OCI-LY7 (cell line): Measurements from ENCODE around the gene H3-3A. TPM values are rescaled to one million over a fixed set of nuclear protein-coding genes. Genes with fewer than 3 reads are reported as not detected.

Source experiments
- BruUV-seq: library from RNA; stranded (reverse); fragments of 400-500 nt; replicated peaks from 2 replicates; lab custom pipeline; 2021; lab: Mats Ljungman, UMichigan
- CTCF ChIA-PET: fragments of 300-600 bp; sonication (Branson Sonifier 250); formaldehyde crosslinking; loops from one replicate; lab custom pipeline; 2022; ENCODE audit warnings: antibody characterized with exemption; ENCODE audit not compliant: unreplicated experiment; lab: Charles Lee
- POLR2A ChIA-PET: fragments of 300-600 bp; sonication (Branson Sonifier 250); formaldehyde crosslinking; loops from one replicate; lab custom pipeline; 2022; ENCODE audit warnings: antibody characterized with exemption; lab: Charles Lee
- DNase-seq: peaks from one replicate; pipeline ENCODE4 v3.0.0-alpha.2; 2015; ENCODE audit warnings: low spot score
- H2AFZ ChIP-seq: fragments of 200-600 bp; sonication (generic), shearing (Covaris generic); 2 replicates; pipeline ENCODE4 v1.6.1; 2014; ENCODE audit warnings: mild to moderate bottlenecking, antibody characterized with exemption, low read length, moderate library complexity
- H3K27ac ChIP-seq: fragments of 200-600 bp; sonication (generic); 2 replicates; pipeline ENCODE4 v1.5.1; 2014; ENCODE audit warnings: mixed run types, low read depth, mild to moderate bottlenecking, moderate library complexity, low read length, inconsistent platforms; ENCODE audit not compliant: poor library complexity, severe bottlenecking
- H3K36me3 ChIP-seq: fragments of 200-600 bp; sonication (generic); 2 replicates; pipeline ENCODE4 v1.6.1; 2014; ENCODE audit warnings: mild to moderate bottlenecking, antibody characterized with exemption, low read length, moderate library complexity, mixed read lengths; ENCODE audit not compliant: insufficient read depth
- H3K4me1 ChIP-seq: fragments of 200-600 bp; sonication (generic); 2 replicates; pipeline ENCODE4 v1.5.1; 2014; ENCODE audit warnings: mild to moderate bottlenecking, low read length; ENCODE audit not compliant: insufficient read depth, poor library complexity, severe bottlenecking
- H3K4me2 ChIP-seq: fragments of 200-600 bp; sonication (generic); 2 replicates; pipeline ENCODE4 v1.6.1; 2014; ENCODE audit warnings: mild to moderate bottlenecking, low read length
- H3K4me3 ChIP-seq: fragments of 200-600 bp; sonication (generic); 2 replicates; pipeline ENCODE4 v1.5.1; 2014; ENCODE audit warnings: mild to moderate bottlenecking, low read depth, low read length; ENCODE audit not compliant: poor library complexity, severe bottlenecking
- H3K79me2 ChIP-seq: fragments of 200-600 bp; sonication (generic); 2 replicates; pipeline ENCODE4 v1.6.1; 2016; ENCODE audit warnings: low read depth, mild to moderate bottlenecking, low read length, moderate library complexity, mixed read lengths; ENCODE audit not compliant: insufficient read depth
- H3K9me2 ChIP-seq: fragments of 200-600 bp; sonication (generic); 2 replicates; pipeline ENCODE4 v1.6.1; 2016; ENCODE audit warnings: mild to moderate bottlenecking, low read length, mixed read lengths; ENCODE audit not compliant: insufficient read depth
- H3K9me3 ChIP-seq: fragments of 200-600 bp; sonication (generic); 2 replicates; pipeline ENCODE4 v1.6.1; 2014; ENCODE audit warnings: mild to moderate bottlenecking, mixed run types, low read length, mixed read lengths
- H4K20me1 ChIP-seq: fragments of 200-600 bp; sonication (generic); 2 replicates; pipeline ENCODE4 v1.6.1; 2014; ENCODE audit warnings: mild to moderate bottlenecking, antibody characterized with exemption, low read length, moderate library complexity, mixed read lengths; ENCODE audit not compliant: insufficient read depth
- CTCF ChIP-seq: fragments of 200-600 bp; sonication (generic); conservative IDR thresholded peaks from 2 replicates; pipeline ENCODE4 v1.5.1; 2014; ENCODE audit warnings: mild to moderate bottlenecking, antibody characterized with exemption, low read length, moderate library complexity, mixed read lengths
- EZH2phosphoT487 ChIP-seq: fragments of 200-600 bp; sonication (generic); IDR thresholded peaks from 2 replicates; pipeline ENCODE4 v1.6.1; 2018; ENCODE audit warnings: low read depth, borderline replicate concordance, mild to moderate bottlenecking, mixed run types, antibody characterized with exemption, low read length, moderate library complexity, mixed read lengths
- intact Hi-C: fragments of 100-400 bp; cut with micrococcal nuclease; formaldehyde crosslinking; loops from one replicate; pipeline ENCODE4 v1.10.0; 2022; ENCODE audit not compliant: unreplicated experiment
- total RNA-seq, 2 experiments: library from RNA; depleted of rRNA in 1 of 2; stranded (reverse); fragments of >200 nt in 1 of 2; shearing (Covaris generic) in 1 of 2; gene quantifications; 2 replicates each; pipeline ENCODE4 v1.2.3, GENCODE V29; 2014 to 2022

The H3-3A gene
- total RNA-seq, 2 experiments from 2014 or later = 416 to 661 TPM

DNA sequence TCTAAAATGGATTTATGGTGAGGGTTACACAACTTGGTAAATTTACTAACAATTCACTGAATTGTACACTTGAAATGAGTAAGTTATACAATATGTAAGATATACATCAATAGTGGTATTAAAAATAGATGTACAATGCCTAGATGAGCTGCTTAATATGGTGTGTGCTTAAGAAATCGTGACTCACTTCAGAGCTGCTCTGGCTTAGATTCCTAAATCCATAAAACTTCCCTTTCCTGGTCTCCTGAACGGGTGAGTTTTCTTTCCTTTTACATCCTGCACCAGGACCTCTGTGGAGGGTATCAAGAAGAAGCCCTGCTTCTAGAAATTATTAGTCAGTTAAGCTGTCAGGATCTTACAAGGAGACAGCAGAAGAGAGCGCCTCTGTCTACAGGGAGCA, 30.4 kb downstream of the H3-3A start:
- intact Hi-C loops = no loop called here
- no peak for DNase-seq
- BruUV-seq = no TSS peak
- no peak overlapping the region for H3K4me3 ChIP-seq
- no peaks in the 10 kb centered on the region for H3K79me2 ChIP-seq
- H3K9me3 ChIP-seq = no peaks in the 10 kb centered on the region
- CTCF ChIA-PET = no interaction called here
- TF ChIP-seq EZH2phosphoT487 = no peak
- no peak for TF ChIP-seq CTCF
- no peaks in the 10 kb centered on the region for H3K9me2 ChIP-seq
- H2AFZ ChIP-seq = no peak overlapping the region
- H3K4me1 ChIP-seq = no peaks in the 10 kb centered on the region
- H3K27ac ChIP-seq = no peak overlapping the region
- H3K4me2 ChIP-seq = no peak overlapping the region
- POLR2A ChIA-PET = interaction anchor here (0.8 to 1.4 kb wide), 3 partner anchors 9 to 109 kb away, joined by 3 to 5 read pairs (median 4); no protein-coding TSS in a partner anchor
- no peaks in the 10 kb centered on the region for H3K36me3 ChIP-seq
- no peaks in the 10 kb centered on the region for H4K20me1 ChIP-seq

- H3K27ac ChIP-seq = no peak overlapping the region
- no peaks in the 10 kb centered on the region for H4K20me1 ChIP-seq
- intact Hi-C loops = no loop called here
- no peaks in the 10 kb centered on the region for H3K36me3 ChIP-seq
- ChIA-PET POLR2A (interaction anchor here (0.5 to 1.4 kb wide), 5 partner anchors 8 to 169 kb away, joined by 3 to 4 read pairs (median 3); partner anchors contain the start of gene H3-3A), CTCF (no interaction called here)
- no peak overlapping the region for H3K4me2 ChIP-seq
- H3K9me2 ChIP-seq = no peaks in the 10 kb centered on the region
- no peak for DNase-seq
- no peaks in the 10 kb centered on the region for H3K4me1 ChIP-seq
- TF ChIP-seq EZH2phosphoT487 = no peak
- no peak for TF ChIP-seq CTCF
- H2AFZ ChIP-seq = no peak overlapping the region
- no peaks in the 10 kb centered on the region for H3K9me3 ChIP-seq
- no TSS peak for BruUV-seq
- no peaks in the 10 kb centered on the region for H3K79me2 ChIP-seq
- H3K4me3 ChIP-seq = no peak overlapping the region
These were observed 31.1 kb downstream of the H3-3A start for GRCh38 chr1:226093621-226094020.

DNA sequence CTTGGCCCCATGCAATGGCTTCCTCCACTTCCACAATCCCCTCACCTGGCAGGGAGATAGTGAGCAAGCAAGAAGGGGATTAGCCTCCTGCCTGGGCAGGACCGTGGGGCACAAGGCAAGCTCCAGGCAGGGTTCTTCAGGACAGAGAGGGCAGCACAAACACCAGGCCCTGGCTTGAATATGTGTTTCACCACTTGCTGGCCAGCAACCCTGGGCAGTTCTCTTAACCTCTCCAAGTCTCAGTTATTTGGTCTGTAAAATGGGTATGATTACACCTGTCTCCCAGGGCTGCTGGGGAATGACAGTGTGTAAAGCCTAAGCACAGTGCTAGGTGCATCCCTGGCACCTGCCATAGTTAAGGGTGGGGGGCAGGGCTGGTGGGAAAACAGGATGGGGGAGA, 31.9 kb downstream of the H3-3A start:
- TF ChIP-seq CTCF = no peak
- TF ChIP-seq EZH2phosphoT487 = no peak
- intact Hi-C loops = no loop called here
- Histone ChIP-seq H4K20me1 (no peaks in the 10 kb centered on the region), H3K4me3 (no peak overlapping the region), H2AFZ (no peak overlapping the region), H3K27ac (no peak overlapping the region), H3K9me3 (no peaks in the 10 kb centered on the region), H3K9me2 (no peaks in the 10 kb centered on the region), H3K36me3 (no peaks in the 10 kb centered on the region), H3K79me2 (no peaks in the 10 kb centered on the region), H3K4me2 (no peak overlapping the region), H3K4me1 (no peaks in the 10 kb centered on the region)
- ChIA-PET POLR2A (interaction anchor here (0.8 to 1.4 kb wide), 3 partner anchors 11 to 32 kb away, joined by 3 to 4 read pairs (median 4); partner anchors contain the start of gene H3-3A), CTCF (interaction anchor here (0.6 kb wide), 1 partner anchor 25 kb away, joined by 3 read pairs; no protein-coding TSS in a partner anchor)
- no TSS peak for BruUV-seq
- no peak for DNase-seq
